Fibroblast of mammary gland (primary cell): Measurements from ENCODE around the gene SPRTN.

Source experiments
- DNase-seq: peaks from one replicate; pipeline ENCODE4 v3.0.0-alpha.2; 2010; ENCODE audit warnings: low read depth
- H3K4me3 ChIP-seq: 2 replicates; pipeline ENCODE4 v1.5.1; 2011; ENCODE audit warnings: low read depth, mild to moderate bottlenecking, low read length, moderate library complexity; ENCODE audit not compliant: control insufficient read depth
- CTCF ChIP-seq: conservative IDR thresholded peaks from 2 replicates; pipeline ENCODE4 v1.5.1; 2011; ENCODE audit warnings: low read depth, low read length, inconsistent platforms; ENCODE audit not compliant: control insufficient read depth, insufficient read depth

Gene SPRTN

DNA sequence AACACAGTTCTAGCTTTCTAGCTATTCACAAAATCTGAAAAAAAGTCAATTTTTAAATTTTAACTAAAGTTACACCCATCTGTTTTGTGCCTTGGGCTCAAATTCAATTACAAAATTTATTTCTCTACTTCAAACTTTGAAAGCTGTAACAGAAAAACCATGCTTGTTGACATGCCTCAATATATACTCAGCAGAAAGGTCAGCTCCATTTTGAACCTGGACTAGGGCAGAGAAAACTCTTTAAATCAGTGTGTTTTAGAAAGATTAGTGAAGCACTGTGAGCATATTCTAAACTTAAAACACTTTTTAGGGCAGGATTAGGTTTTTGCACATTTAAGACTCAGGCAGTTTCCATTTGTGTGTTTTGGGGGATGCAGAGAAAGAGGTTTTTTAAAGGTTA lies 34.4 kb downstream of the SPRTN start:
- no peak for TF ChIP-seq CTCF
- DNase-seq: no peak

DNA sequence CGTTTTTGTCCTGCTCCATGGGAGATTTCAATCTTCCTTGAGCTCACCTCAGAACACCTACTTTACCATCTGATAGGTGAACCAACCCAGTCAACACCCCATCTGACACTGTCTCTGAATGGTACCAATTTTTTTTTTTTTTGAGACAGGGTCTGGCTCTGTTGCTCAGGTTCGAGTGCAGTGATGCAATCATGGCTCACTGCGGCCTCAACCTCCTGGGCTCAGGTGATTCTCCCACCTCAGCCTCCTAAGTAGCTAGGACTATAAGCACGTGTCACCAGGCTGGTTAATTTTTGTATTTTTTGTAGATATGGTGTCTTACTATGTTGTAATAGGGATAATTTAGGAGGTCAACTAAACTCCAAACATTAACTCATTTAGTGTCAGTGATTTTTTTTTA lies 36.3 kb downstream of the SPRTN start:
- no peak for DNase-seq
- no peak for TF ChIP-seq CTCF
- no peak overlapping the region for H3K4me3 ChIP-seq

More for the DNA sequence above, 34.4 kb downstream of the SPRTN start:
- no peak overlapping the region for H3K4me3 ChIP-seq

DNA sequence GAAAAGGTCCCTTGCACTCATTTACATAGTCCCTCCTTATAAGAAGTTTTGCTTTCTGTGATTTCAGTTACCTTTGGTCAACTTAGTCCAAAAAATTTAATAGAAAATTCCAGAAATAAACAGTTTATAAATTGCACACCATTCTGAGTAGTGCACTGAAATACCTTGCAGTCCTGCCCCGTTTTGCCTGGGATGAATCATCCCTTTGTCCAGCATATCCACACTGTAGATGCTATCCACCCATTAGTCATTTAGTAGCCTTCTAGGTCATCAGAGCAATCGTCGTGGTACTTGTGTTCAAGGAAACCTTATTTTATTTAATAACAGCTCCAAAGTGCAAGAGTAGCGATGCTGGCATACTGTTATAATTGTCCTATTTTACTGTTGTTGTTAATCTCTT lies 38.0 kb downstream of the SPRTN start:
- DNase-seq: peak; percentile 41
- TF ChIP-seq CTCF: no peak
- no peak overlapping the region for H3K4me3 ChIP-seq

DNA sequence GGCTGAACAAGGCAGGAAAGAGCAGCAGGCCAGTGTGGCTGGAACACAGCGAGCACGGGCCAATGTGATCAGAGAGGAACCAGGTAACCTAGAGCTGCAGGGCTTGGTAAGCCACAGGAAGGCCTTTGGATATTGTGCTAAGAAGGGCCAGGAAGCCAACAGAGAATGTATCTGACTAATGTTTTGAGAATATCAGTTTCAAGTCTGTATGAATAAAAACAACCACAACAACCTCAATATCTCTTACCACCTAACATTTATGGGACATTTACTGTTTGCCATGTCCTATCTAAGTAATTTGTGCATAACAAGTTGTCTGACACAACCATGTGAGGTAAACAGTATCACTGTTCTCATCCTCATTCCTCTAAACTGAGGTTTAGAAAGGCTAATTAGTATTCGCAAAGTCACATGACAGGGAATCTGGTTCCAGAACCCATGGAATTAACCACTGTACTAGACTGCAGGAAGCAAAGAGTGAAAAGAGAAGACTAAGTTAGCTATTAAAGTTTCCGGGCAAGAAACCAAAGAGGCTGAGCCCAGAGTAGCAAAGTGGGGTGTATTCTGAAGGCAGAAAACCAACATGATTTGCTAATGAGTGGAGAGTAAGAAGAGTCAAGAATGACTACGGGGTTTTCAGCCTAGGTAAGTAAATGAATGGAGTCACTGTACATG lies 38.9 kb downstream of the SPRTN start:
- H3K4me3 ChIP-seq: no peak overlapping the region
- TF ChIP-seq CTCF: no peak
- DNase-seq: no peak

DNA sequence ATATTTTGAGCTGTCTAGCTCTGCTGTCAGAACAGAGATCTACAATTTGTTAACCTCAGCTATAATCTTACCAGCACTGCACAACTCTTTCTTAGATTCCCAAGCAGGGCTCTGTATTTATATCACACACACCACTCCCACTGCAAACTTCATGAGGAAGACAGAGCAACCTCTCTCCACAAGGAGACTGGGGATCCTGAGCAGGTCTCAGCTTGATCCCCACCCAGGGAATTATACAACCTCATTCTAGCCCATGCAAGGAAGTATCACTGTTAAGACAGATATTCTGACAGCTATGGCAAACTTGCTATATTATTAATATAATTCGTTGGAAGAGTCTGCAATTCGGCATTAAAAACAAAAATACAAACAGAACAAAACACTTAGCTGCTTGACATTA lies 43.6 kb downstream of the SPRTN start:
- no peak for DNase-seq
- no peak overlapping the region for H3K4me3 ChIP-seq
- TF ChIP-seq CTCF: no peak

- no peak for DNase-seq
- TF ChIP-seq CTCF: no peak
Measured at GRCh38 chr1:231382426-231382825, 44.3 kb downstream of the SPRTN start.

More at GRCh38 chr1:231382426-231382825, 44.3 kb downstream of the SPRTN start:
- no peak overlapping the region for H3K4me3 ChIP-seq
